ENCODE measurements around the gene SLC25A17. TPM values are rescaled to one million over a fixed set of nuclear protein-coding genes. Genes with fewer than 3 reads are reported as not detected.
A peak's percentile ranks its signal among the peaks of the same experiment; 100 is the strongest.
"Not testable (repeated sequence)": the region's sequence is repeated elsewhere in the genome, so short reads cannot be mapped to it uniquely, and the experiment has no call there.

SLC25A17 gene
- total RNA-seq, 1 donor from 2014 or later: 13.6 TPM

DNA sequence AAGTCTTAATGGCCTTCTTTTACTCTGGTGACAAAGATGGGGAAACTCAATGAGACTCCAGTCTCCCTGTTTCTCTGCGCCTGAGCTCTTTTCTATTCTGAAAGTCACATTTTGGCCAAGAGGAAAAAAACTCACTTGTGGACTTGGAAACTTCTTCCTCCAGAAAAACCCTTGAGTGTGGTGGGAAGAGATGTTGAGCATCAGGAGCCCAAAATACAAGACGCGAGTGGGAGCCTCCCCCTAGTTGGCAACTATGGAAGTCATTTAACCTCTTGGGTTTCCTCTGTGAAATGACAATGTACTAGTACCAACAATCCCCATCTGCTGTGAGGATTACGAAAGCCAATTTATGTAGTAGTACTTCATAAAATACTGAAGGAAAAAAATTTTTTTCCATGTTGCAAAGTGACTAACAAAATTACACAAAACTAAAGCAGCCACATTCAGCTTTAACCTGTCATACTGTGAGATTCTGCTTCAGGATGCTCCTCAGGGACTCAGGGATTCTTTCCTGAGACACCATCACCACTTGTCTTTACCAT lies 524 bp upstream of the SLC25A17 start:
- ATAC-seq: peak; percentile 20
- DNase-seq (ENCODE audit: low spot score): no peak

- DNase-seq (ENCODE audit: low spot score) (no peak), ATAC-seq (no peak)
Measured at GRCh38 chr22:40818192-40818746, 877 bp downstream of the SLC25A17 start.

DNA sequence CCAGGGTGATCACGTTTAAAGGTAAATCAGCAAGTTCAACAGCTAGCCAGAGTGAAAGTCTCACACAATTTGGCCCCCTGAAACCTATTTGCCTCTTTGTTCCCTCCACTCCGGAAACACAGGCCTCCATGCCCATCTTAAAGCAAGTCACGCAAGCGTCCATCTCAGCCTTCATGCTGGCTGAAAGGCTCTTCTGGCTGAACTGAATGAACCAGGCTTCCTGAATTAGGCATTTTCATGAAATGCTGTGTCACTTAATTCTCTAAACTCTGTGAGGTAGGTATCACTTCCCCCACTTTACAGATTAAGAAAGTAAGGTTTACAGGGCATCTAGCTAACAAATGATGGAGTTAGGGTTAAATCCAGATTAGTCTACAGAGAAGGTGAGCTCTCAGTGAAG lies 1.4 kb downstream of the SLC25A17 start:
- no peak for DNase-seq (ENCODE audit: low spot score)
- ATAC-seq: no peak

DNA sequence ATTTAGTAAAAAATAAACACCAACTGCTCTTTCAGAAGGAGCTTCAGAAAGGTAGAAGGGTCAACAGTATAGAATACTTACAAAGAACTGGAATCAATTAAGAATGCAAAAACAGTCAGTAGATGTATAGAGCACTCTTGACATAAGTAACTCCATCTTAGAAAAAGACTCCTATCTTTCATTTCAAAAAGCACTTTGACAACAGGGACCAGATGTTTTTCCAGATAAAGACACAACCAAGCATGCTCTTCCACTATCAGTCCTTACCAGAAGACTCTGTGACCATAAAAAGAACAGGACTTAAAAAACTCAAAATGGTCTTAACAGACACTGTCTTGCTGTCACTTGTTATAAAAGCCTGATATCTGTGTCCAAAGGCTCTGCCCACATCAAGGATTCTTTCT lies 5.2 kb downstream of the SLC25A17 start:
- ATAC-seq (no peak), DNase-seq (ENCODE audit: low spot score) (no peak)

- no peak for DNase-seq (ENCODE audit: low spot score)
- no peak for ATAC-seq
Measured at GRCh38 chr22:40808018-40808841, 10.9 kb downstream of the SLC25A17 start.

- ATAC-seq: no peak
Measured at GRCh38 chr22:40806711-40807110, 12.4 kb downstream of the SLC25A17 start.

DNA sequence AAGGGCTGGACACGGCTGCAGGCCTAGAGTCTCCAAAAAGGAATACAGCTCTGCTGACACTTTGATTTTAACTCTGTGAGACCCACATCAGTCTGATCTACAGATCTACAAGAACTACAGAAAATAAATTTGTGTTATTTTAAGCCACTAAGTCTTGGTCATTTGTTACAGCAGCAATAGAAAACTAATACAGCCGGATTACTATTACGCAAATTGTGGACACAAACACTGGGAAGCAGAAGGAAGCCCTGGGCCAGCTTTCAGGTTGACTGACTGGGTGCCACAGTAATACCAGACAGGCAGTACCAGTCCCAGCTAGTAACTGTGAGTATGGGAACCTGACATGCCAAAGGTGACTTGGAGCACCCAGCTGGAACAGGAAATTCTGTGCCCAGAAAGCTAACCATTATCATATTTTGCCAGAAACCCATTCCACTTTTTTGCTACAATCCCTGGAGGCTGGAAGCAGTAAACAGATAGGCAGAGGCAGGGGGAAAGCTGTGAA lies 13.4 kb downstream of the SLC25A17 start:
- DNase-seq (ENCODE audit: low spot score): no peak
- no peak for ATAC-seq

More at GRCh38 chr22:40806711-40807110, 12.4 kb downstream of the SLC25A17 start:
- DNase-seq (ENCODE audit: low spot score): no peak

- ATAC-seq (no peak), DNase-seq (ENCODE audit: low spot score) (no peak)
Measured at GRCh38 chr22:40805239-40805638, 13.9 kb downstream of the SLC25A17 start.

GRCh38 chr22:40803321-40803720 lies 15.8 kb downstream of the SLC25A17 start:
- no peak for DNase-seq (ENCODE audit: low spot score)
- ATAC-seq: peak; percentile 19

- no peak for ATAC-seq
- no peak for DNase-seq (ENCODE audit: low spot score)
Measured at GRCh38 chr22:40799008-40799407, 20.1 kb downstream of the SLC25A17 start.

- ATAC-seq (no peak), DNase-seq (ENCODE audit: low spot score) (no peak)
Measured at GRCh38 chr22:40797427-40797826, 21.7 kb downstream of the SLC25A17 start.

DNA sequence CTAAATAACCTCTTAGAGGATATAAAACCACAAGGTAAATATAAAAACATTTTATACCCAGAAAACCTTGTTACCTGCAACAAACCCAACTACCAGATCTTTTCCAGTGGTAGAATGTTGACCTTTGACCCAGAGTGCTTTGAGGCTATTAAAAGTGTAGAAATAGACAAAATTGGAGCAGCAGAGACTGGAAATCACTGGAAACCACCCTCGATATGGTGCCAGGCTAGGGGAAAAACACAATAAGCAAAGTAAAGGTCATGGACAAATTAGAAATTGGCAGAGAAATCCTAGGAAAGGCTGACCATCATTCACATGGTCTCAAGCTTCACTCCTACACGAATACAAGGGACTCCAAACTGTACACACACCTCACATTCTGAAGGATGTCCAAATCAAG lies 26.7 kb downstream of the SLC25A17 start:
- DNase-seq (ENCODE audit: low spot score) (no peak), ATAC-seq (peak; percentile 43)

DNA sequence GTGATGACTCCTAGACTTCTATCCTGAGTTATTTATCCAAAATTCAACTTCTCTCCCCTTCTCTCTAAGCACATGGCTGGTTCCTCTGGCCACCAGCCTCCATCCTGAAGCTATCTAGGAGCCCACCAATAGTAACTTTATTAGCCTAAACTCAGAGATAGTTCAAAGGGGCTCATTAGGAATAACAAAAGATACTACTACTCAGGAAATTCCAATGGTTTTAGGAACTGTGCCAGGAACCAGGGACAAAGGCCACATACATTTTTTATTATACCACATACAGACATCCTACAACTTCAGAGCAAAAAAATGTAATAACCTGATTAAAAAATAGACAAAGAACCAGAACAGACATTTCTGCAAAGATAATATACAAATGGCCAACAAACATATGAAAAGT lies 27.9 kb downstream of the SLC25A17 start:
- ATAC-seq: no peak
- no peak for DNase-seq (ENCODE audit: low spot score)

DNA sequence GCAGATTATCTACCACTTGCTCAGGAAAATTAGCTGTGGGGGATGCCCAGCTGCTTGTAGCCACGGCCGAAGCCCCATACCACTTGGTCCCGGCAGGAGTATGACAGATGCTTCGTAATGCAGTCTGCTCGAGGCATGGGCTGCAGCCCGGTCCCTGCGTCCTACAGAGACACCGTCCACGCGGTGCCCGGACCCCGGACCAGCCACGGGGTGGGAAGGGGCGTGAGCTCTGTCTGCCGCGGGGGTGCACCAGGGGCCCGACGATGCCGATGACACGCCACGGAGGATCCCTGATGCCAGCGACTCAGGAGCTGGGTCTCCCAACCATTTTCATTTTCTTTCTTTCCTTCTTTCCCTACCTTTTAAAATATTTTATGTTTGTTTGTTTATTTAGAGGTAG lies 30.0 kb downstream of the SLC25A17 start:
- no peak for ATAC-seq
- DNase-seq (ENCODE audit: low spot score): no peak

- DNase-seq (ENCODE audit: low spot score) (no peak), ATAC-seq (no peak)
Measured at GRCh38 chr22:40782521-40782920, 36.6 kb downstream of the SLC25A17 start.

DNA sequence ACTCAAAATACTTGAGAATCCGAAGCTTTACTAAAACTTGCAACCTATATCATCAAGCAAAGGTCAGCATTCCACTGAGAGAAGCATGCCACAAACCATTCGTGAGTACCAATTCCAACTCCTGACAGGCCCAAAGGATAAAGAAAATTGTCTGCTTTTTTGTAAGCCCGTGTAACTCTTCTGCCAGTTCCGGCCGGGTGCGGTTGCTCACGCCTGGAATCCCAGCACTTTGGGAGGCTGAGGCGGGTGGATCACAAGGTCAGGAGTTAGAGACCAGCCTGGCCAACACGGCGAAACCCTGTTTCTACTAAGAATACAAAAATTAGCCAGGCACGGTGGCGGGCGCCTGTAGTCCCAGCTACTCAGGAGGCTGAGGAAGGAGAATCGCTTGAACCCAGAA lies 37.4 kb downstream of the SLC25A17 start:
- not testable (repeated sequence) for ATAC-seq; DNase-seq (ENCODE audit: low spot score)

DNA sequence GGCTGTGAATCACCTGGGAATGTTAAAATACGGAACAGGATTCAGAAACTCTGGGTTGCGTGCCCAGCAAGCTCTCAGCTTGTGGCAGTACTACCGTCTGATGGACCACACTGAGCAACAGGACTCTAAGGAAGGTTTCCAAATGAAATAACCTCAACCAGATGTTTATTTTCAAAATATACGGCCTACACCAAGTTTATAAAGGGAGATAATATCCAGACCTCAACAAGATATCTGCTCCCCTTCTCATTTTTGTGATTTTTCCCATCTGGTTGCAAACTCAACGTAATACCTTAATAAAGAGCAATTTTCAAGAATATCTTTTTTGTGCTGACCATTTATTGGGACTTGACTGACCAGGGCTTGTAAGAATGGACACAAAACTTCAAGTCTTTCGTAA lies 49.4 kb downstream of the SLC25A17 start:
- ATAC-seq (no peak), DNase-seq (ENCODE audit: low spot score) (no peak)

GRCh38 chr22:40768206-40768605 lies 50.9 kb downstream of the SLC25A17 start:
- ATAC-seq: no peak
- DNase-seq (ENCODE audit: low spot score): no peak

GRCh38 chr22:40766956-40767355 lies 52.2 kb downstream of the SLC25A17 start:
- no peak for DNase-seq (ENCODE audit: low spot score)
- ATAC-seq: no peak

GRCh38 chr22:40764763-40765441 lies 54.2 kb downstream of the SLC25A17 start:
- no peak for DNase-seq (ENCODE audit: low spot score)
- no peak for ATAC-seq

- no peak for DNase-seq (ENCODE audit: low spot score)
- ATAC-seq: no peak
Measured at GRCh38 chr22:40759294-40759840, 59.8 kb downstream of the SLC25A17 start.
